ENCODE results near the gene RBBP6.
"Not testable (repeated sequence)": the region's sequence is repeated elsewhere in the genome, so short reads cannot be mapped to it uniquely, and the experiment has no call there.

RBBP6 gene

GRCh38 chr16:24539295-24539849 lies at the start of gene RBBP6:
Gene RBBP6 (plus strand): TSS chr16:24539566. CDS start chr16:24540627, 1,061 bp downstream.
- DNase-seq (ENCODE audit: low read depth), result peak; percentile 86

GRCh38 chr16:24490866-24491265 lies 48.5 kb upstream of the RBBP6 start:
- no peak for DNase-seq (ENCODE audit: low read depth)

GRCh38 chr16:24491731-24492130 lies 47.6 kb upstream of the RBBP6 start:
- no peak for DNase-seq (ENCODE audit: low read depth)

- DNase-seq (ENCODE audit: low read depth), result no peak
Observed at GRCh38 chr16:24493821-24494220, 45.5 kb upstream of the RBBP6 start.

GRCh38 chr16:24495207-24495606 lies 44.2 kb upstream of the RBBP6 start:
- not testable (repeated sequence) for DNase-seq (ENCODE audit: low read depth)

- DNase-seq (ENCODE audit: low read depth), result no peak
Observed at GRCh38 chr16:24497440-24497839, 41.9 kb upstream of the RBBP6 start.

- no peak for DNase-seq (ENCODE audit: low read depth)
Observed at GRCh38 chr16:24499193-24499814, 40.1 kb upstream of the RBBP6 start.

GRCh38 chr16:24504472-24505345 lies 34.7 kb upstream of the RBBP6 start:
- DNase-seq (ENCODE audit: low read depth), result no peak

GRCh38 chr16:24505959-24506358 lies 33.4 kb upstream of the RBBP6 start:
- no peak for DNase-seq (ENCODE audit: low read depth)

- no peak for DNase-seq (ENCODE audit: low read depth)
Observed at GRCh38 chr16:24507959-24508480, 31.3 kb upstream of the RBBP6 start.

- DNase-seq (ENCODE audit: low read depth), result no peak
Observed at GRCh38 chr16:24508614-24509013, 30.8 kb upstream of the RBBP6 start.

- no peak for DNase-seq (ENCODE audit: low read depth)
Observed at GRCh38 chr16:24509536-24509935, 29.8 kb upstream of the RBBP6 start.

GRCh38 chr16:24511174-24511573 lies 28.2 kb upstream of the RBBP6 start:
- no peak for DNase-seq (ENCODE audit: low read depth)

GRCh38 chr16:24511792-24512191 lies 27.6 kb upstream of the RBBP6 start:
- DNase-seq (ENCODE audit: low read depth), result no peak

GRCh38 chr16:24514096-24514495 lies 25.3 kb upstream of the RBBP6 start:
- no peak for DNase-seq (ENCODE audit: low read depth)

- DNase-seq (ENCODE audit: low read depth), result no peak
Observed at GRCh38 chr16:24515186-24515585, 24.2 kb upstream of the RBBP6 start.

GRCh38 chr16:24516900-24517669 lies 22.3 kb upstream of the RBBP6 start:
- no peak for DNase-seq (ENCODE audit: low read depth)

GRCh38 chr16:24518498-24518897 lies 20.9 kb upstream of the RBBP6 start:
- DNase-seq (ENCODE audit: low read depth), result no peak

- DNase-seq (ENCODE audit: low read depth), result no peak
Observed at GRCh38 chr16:24520983-24521382, 18.4 kb upstream of the RBBP6 start.

- DNase-seq (ENCODE audit: low read depth), result no peak
Observed at GRCh38 chr16:24522751-24523150, 16.6 kb upstream of the RBBP6 start.

GRCh38 chr16:24523569-24523968 lies 15.8 kb upstream of the RBBP6 start:
- no peak for DNase-seq (ENCODE audit: low read depth)

Data from stimulated activated CD8-positive, alpha-beta memory T cell treated with anti-CD3 and anti-CD28 coated beads, Interleukin-15, amount 100 ng/mL, for 24 hours (primary cell).